Fibroblast of lung (primary cell): Measurements from ENCODE around the gene TBC1D2B. TPM values are rescaled to one million over a fixed set of nuclear protein-coding genes. Genes with fewer than 3 reads are reported as not detected.
"Not testable (repeated sequence)": the region's sequence is repeated elsewhere in the genome, so short reads cannot be mapped to it uniquely, and the experiment has no call there.

ENCODE experiments used
- DNase-seq, 2 donors: peaks; one replicate each; pipeline versions ENCODE4 v3.0.0 to v3.0.0-alpha.2; 2010; ENCODE audit warnings: low read depth in 2 of 2
- H2AFZ ChIP-seq: 2 replicates; pipeline ENCODE4 v1.5.1; 2012; ENCODE audit warnings: low read length, control low read depth, inconsistent platforms
- H3K27ac ChIP-seq: 2 replicates; pipeline ENCODE4 v1.5.1; 2011; ENCODE audit warnings: low read length, control low read depth; ENCODE audit not compliant: insufficient read depth
- H3K27me3 ChIP-seq: 2 replicates; pipeline ENCODE4 v1.5.1; 2011; ENCODE audit warnings: mild to moderate bottlenecking, low read length; ENCODE audit not compliant: control insufficient read depth, insufficient read depth
- H3K36me3 ChIP-seq: 2 replicates; pipeline ENCODE4 v1.5.1; 2011; ENCODE audit warnings: low read length; ENCODE audit not compliant: control insufficient read depth, insufficient read depth
- H3K4me1 ChIP-seq: 2 replicates; pipeline ENCODE4 v1.5.1; 2011; ENCODE audit warnings: low read length; ENCODE audit not compliant: control insufficient read depth, insufficient read depth; ENCODE audit errors: extremely low read depth
- H3K4me2 ChIP-seq: 2 replicates; pipeline ENCODE4 v1.5.1; 2011; ENCODE audit warnings: low read length, control low read depth; ENCODE audit not compliant: insufficient read depth; ENCODE audit errors: extremely low read depth
- H3K4me3 ChIP-seq, 4 experiments: fragments of 200-600 bp in 1 of 4; sonication (generic) in 1 of 4; replicated peaks in 1 of 4; 2 replicates each; pipeline ENCODE4 v1.5.1; 2011 to 2016; ENCODE audit warnings: low read length in 4 of 4, low read depth in 3 of 4, mild to moderate bottlenecking in 3 of 4, control low read depth in 2 of 4, inconsistent platforms in 1 of 4, mixed read lengths in 1 of 4; ENCODE audit not compliant: insufficient read depth in 1 of 4; ENCODE audit errors: control extremely low read depth in 1 of 4
- H3K79me2 ChIP-seq: 2 replicates; pipeline ENCODE4 v1.5.1; 2012; ENCODE audit warnings: mild to moderate bottlenecking, low read length, inconsistent platforms; ENCODE audit not compliant: control insufficient read depth, insufficient read depth
- H3K9ac ChIP-seq: 2 replicates; pipeline ENCODE4 v1.5.1; 2011; ENCODE audit warnings: mild to moderate bottlenecking, low read length, control low read depth; ENCODE audit not compliant: insufficient read depth
- H3K9me3 ChIP-seq: 2 replicates; pipeline ENCODE4 v1.5.1; 2012; ENCODE audit warnings: low read depth, low read length; ENCODE audit not compliant: control insufficient read depth, insufficient read depth
- H4K20me1 ChIP-seq: 2 replicates; pipeline ENCODE4 v1.5.1; 2011; ENCODE audit warnings: low read length; ENCODE audit not compliant: control insufficient read depth, insufficient read depth; ENCODE audit errors: extremely low read depth
- CTCF ChIP-seq, 2 donors: IDR thresholded peaks in 1 of 2; conservative IDR thresholded peaks in 1 of 2; 1 replicate in 1 of 2; 2 replicates in 1 of 2; pipeline ENCODE4 v1.5.1; 2011 to 2012; ENCODE audit warnings: low read length in 2 of 2, control low read depth in 1 of 2, inconsistent platforms in 1 of 2, low read depth in 1 of 2, mild to moderate bottlenecking in 1 of 2
- EZH2 ChIP-seq: IDR thresholded peaks from 2 replicates; pipeline ENCODE4 v1.5.1; 2012; ENCODE audit warnings: low read length, control low read depth, mild to moderate bottlenecking; ENCODE audit errors: missing control alignments
- polyA plus RNA-seq, 2 donors: library from polyadenylated mRNA; depleted of rRNA in 1 of 2; stranded (reverse) in 1 of 2; unstranded in 1 of 2; fragments of >200 nt; gene quantifications; 2 replicates each; pipeline ENCODE4 v1.2.1, GENCODE V29; 2011 to 2012; ENCODE audit warnings: missing spikeins in 1 of 2
- total RNA-seq: library from RNA; depleted of rRNA; stranded (reverse); fragments of >200 nt; gene quantifications from 2 replicates; pipeline ENCODE4 v1.2.1, GENCODE V29; 2014

The TBC1D2B gene
- total and polyA plus RNA-seq, 2 donors (not counting 1 experiment from before 2014, with no cell fraction given) = 49.4 to 73.3 TPM

- not testable (repeated sequence) for H3K27me3 ChIP-seq, H3K27ac ChIP-seq, H3K4me3 ChIP-seq, H3K9me3 ChIP-seq, H3K4me1 ChIP-seq, DNase-seq, H3K4me2 ChIP-seq, H3K9ac ChIP-seq, H3K79me2 ChIP-seq, H4K20me1 ChIP-seq, H3K36me3 ChIP-seq, H2AFZ ChIP-seq
Observed at GRCh38 chr15:77972706-77973105, 104.8 kb downstream of the TBC1D2B start.

- not testable (repeated sequence) for H3K79me2 ChIP-seq, H4K20me1 ChIP-seq, H3K9me3 ChIP-seq, H3K9ac ChIP-seq, DNase-seq, H3K4me2 ChIP-seq, H3K27ac ChIP-seq, H3K4me3 ChIP-seq, H3K27me3 ChIP-seq, H2AFZ ChIP-seq, H3K4me1 ChIP-seq, H3K36me3 ChIP-seq
Observed at GRCh38 chr15:77971875-77972274, 105.6 kb downstream of the TBC1D2B start.

GRCh38 chr15:77970813-77971360 lies 106.6 kb downstream of the TBC1D2B start:
- H3K9ac ChIP-seq, H3K27me3 ChIP-seq, H3K4me1 ChIP-seq, H3K36me3 ChIP-seq, H3K9me3 ChIP-seq, H3K79me2 ChIP-seq, H2AFZ ChIP-seq, H3K27ac ChIP-seq, H4K20me1 ChIP-seq, DNase-seq, H3K4me2 ChIP-seq, H3K4me3 ChIP-seq: not testable (repeated sequence)

GRCh38 chr15:77969055-77969454 lies 108.5 kb downstream of the TBC1D2B start:
- peaks cover 4% of the 10 kb centered on the region for H3K4me1 ChIP-seq
- no peak overlapping the region for H3K4me3 ChIP-seq
- no peak overlapping the region for H3K27ac ChIP-seq
- no peaks in the 10 kb centered on the region for H3K36me3 ChIP-seq
- no peaks in the 10 kb centered on the region for H4K20me1 ChIP-seq
- no peak overlapping the region for H2AFZ ChIP-seq
- DNase-seq = no peak
- no peaks in the 10 kb centered on the region for H3K27me3 ChIP-seq
- no peaks in the 10 kb centered on the region for H3K9me3 ChIP-seq
- no peak overlapping the region for H3K4me2 ChIP-seq
- no peaks in the 10 kb centered on the region for H3K79me2 ChIP-seq
- H3K9ac ChIP-seq = no peak overlapping the region
- no peak for TF ChIP-seq EZH2
- no peak for TF ChIP-seq CTCF (conservative IDR thresholded peaks at IDR 0.05 in 1 of 2, IDR thresholded peaks at IDR 0.05 in 1 of 2; ENCODE audit: low read depth in 1 of 2, low read length in 2 of 2)
